Skin epidermis (tissue), 12 donors: ENCODE measurements around the gene INTS11.

ENCODE experiments used
- H3K27ac ChIP-seq, 21 experiments: fragments of 200-600 bp; sonication (generic) in 11 of 21; one replicate each; pipeline ENCODE4 v1.5.0; 2020; ENCODE audit warnings: mild to moderate bottlenecking in 3 of 21, inconsistent platforms in 2 of 21, moderate library complexity in 2 of 21
- H3K4me3 ChIP-seq, 7 experiments: fragments of 200-600 bp; sonication (generic) in 2 of 7; one replicate each; pipeline ENCODE4 v1.5.0; 2020; ENCODE audit warnings: inconsistent platforms in 2 of 7, mild to moderate bottlenecking in 2 of 7, moderate library complexity in 1 of 7

INTS11 gene

DNA sequence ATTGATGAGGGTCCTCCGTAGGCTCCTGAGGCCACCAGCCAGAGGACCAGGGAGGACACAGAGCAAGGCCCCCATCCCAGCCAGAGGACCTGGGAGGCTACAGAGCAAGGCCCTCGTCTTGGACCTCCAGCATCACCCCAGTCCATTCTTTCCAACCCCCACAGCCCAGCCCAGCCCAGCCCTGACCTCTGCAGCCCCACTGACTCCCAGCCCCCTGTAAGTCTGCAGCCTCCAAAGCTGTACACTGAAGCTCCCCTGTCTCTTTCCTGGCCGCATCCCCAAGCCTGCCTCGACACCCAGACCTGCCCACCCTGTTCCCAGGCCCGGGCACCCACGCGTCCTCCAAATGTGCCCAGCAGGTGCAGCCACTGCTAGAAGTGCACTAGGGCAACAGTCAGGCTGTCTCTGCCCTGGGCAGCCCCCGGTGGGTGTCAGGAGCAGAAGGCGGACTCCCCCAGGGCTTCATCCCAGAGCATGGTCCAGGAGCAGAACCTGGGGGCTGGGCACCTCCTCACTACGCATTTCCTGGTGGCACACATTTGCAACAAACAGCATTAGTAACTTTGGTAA, 22.7 kb upstream of the INTS11 start:
- Histone ChIP-seq H3K4me3 (peak overlapping the region in 2 of 7 experiments; percentile 76 to 90), H3K27ac (peak overlapping the region in 12 of 21 experiments; percentile 58 to 88 (median 79))

DNA sequence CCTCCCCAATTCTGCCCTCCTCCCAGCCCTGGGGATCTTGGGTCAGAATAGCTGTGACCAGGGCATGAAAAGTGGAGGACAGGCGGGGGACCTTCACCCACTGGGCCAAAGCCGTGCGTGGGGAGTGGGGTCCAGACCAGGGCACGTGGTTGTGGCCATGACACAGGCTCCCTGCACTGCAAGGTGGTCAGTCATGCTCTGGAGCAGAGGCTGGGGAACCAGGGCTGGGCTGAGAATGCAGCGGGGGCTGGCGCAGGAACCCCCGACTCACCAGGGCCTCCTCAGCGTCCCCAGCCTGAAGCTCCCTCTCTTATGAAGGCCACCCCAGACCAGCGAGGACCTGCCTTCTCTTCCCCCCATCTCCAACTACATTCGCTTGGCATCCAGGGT, 22.0 kb upstream of the INTS11 start:
- H3K4me3 ChIP-seq = no peak overlapping the region
- peak overlapping the region in 8 of 21 experiments; percentile 1 to 75 (median 40) for H3K27ac ChIP-seq

DNA sequence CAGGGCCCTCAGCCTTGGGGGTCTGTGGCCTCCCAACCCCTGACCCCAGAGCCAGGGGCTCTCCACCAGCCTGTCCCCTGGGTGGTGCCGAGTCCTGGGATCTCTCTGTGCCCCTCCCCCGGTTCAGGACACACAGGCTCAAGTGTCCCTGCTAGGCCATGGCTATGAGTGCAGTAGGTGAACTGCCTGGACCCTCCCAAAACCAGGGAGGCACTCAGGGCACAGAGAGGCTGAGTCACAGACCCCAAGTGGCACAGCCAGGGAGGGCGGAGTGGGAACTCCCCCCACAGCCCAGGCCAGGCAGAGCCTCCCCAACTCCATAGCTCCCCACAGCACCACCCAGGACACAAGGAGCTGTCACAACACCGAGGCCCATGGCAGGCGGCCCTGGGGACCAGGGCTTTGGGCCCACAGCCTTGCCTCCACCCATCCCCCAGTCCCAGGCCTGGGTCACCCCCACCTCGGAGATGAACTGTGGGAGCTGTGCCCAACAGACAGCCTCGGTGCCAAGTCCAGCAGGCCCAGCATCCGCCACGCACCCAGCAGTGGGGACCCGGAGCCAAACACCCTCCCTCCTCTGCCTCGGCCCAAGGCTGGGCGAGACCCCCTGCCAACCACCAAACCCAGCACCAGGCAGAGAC, 21.5 kb upstream of the INTS11 start:
- Histone ChIP-seq H3K4me3 (no peak overlapping the region), H3K27ac (peak overlapping the region in 10 of 21 experiments; percentile 6 to 76 (median 48))

DNA sequence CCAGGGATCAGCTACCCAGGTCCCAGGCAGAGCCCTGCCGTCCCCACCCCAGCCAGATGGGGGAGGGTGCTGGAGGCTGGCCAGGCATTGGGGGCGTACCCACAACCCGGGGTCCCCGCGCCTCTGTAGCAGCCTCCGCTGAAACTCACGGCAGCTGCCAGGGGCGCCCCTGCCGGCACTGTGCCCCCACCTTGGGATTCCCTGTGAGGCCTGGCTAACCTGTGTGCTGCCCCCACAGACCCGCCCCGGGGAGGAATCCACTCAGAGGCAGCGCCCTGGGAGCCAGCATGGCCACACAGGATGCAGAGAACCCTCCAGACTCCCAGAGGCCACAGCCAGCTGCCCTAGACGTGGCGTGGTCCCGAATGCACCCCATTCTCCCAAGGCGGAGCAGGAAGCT, 20.9 kb upstream of the INTS11 start:
- Histone ChIP-seq H3K27ac (peak overlapping the region in 16 of 21 experiments; percentile 6 to 76 (median 43)), H3K4me3 (no peak overlapping the region)

DNA sequence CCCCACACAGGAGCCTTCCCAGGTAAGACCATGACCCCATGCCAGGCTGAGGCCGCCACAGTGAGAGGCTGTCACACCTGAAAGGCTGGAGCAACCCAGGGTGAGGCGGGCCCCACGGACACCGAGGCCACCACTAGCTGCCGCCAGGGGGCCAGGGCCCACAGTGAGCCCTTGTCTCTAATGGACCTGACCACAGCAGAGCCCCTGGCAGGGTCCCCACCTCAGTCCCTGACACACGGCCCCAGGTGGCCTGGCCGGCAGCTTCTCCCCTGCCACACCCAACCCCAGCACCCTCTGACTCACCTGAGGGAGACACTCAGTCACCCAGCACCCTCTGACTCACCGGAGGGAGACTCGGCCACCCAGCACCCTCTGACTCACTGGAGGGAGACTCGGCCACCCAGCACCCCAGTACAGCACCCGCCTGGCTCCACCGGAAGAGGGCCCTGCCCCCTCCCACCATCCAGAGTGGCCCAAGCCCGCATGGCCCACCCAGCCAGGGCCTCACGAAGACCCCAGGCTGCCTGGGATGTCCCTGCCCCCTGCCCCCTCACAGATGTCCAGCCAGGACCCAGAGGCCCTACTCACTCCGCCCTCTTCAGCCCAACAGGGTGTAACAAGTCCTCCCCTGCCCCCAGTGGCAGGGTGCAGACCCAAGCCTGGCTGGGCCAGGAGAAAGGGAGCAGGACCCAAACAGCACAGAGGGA, 20.3 kb upstream of the INTS11 start:
- H3K27ac ChIP-seq = peak overlapping the region in 18 of 21 experiments; percentile 13 to 76 (median 53)
- H3K4me3 ChIP-seq = no peak overlapping the region

DNA sequence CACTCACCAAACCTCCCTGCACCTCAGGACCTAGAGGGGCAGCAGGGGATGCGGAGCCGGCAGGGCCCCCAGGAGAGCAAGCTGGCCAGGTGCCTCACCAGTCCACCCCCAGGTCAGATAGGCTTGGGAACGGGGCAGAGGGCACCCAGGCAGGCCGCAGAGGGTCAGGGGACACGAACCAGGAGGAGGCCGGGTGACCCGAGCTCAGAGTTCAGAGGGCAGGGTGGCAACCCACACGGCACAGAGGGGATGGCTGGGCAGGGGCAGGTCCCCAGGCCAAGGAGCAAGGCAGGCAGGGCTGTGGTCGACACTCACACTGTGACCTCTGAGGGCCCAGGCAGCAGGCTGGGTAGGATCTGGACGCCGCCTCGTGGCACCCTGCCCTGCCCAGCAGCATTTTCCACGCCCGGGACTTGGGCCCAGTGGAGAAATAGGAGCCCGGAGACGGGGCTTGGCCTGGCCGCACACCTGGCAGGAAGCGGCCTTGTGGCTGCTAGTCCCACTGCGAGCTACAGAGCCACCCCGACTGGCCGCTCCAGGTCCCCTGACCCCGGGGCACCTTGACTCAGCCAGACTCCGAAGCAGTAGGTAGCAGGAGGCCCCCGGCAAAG, 19.5 kb upstream of the INTS11 start:
- Histone ChIP-seq H3K4me3 (no peak overlapping the region), H3K27ac (peak overlapping the region in 15 of 21 experiments; percentile 12 to 76 (median 58))

DNA sequence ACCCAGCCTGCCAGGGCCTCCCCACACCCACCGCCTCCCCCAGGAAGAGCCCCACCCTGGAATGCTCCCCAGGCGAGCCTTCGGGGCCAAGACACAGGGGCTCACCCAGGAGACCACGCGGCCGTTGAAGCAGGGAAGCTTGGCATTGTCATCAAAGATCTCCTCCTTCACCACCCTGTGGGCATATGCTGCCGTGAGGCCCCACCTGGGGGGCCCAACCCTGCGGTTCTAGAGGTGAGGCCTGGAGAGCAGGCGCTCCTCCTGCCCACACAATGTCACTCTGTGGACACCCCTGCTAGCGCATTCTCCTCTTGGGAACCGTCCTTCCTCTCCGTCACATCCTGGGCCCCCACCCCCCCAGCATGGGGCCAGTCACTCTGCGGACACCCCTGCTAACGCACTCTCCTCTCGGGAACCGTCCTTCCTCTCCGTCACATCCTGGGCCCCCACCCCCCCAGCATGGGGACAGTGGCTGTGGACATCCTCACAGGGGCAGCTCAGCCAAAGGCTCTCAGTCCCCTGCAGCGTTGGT, 18.2 kb upstream of the INTS11 start:
- H3K4me3 ChIP-seq = no peak overlapping the region
- H3K27ac ChIP-seq = no peak overlapping the region

DNA sequence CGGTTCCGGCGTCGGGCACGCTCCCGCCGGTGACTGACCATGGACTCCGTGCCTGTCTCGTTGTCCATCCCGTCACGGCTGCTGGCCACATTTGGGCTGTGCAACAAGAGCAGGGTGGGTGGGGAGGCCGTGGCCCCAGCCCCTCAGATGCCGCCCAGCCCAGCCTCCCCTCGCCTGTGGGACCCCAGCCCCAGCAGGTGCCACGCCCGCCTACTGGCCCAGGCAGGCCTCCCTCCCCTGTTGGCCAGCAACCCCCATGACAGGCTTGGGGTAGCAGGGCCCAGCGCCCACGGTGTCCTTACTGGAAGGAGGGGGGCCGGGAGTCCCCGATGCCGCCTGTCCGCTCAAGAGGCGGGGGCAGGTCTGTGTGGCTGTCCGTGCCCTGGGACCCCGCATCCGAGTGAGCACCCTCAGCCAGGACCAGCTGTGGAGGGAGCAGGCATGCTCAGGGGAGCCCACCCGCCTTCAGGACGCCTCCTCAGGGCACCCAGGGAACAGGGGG, 17.7 kb upstream of the INTS11 start:
- H3K27ac ChIP-seq = no peak overlapping the region

DNA sequence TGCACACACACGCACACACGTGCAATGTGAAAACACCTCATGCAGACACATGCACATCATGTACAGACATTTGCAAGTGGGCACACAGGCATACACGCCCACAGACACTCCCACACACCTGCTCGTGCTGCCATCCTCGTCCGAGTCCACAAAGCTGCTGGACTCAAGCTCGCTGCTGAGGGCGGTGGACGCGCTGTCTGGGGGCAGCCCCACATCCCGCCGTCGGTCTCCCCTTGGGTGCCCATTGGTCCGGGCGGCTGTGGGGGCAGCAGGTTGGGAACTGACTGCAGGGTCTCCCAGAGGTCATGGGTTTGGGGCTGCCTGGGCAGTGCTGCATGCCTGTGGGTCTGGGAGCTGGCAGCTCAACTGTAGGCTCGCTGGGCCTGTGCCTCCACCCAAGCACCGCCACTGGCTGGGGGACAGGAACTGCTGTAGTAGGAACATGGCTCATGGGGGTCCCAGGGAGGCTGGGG, 17.1 kb upstream of the INTS11 start:
- Histone ChIP-seq H3K4me3 (no peak overlapping the region), H3K27ac (no peak overlapping the region)

More for the DNA sequence above, 17.7 kb upstream of the INTS11 start:
- no peak overlapping the region for H3K4me3 ChIP-seq

DNA sequence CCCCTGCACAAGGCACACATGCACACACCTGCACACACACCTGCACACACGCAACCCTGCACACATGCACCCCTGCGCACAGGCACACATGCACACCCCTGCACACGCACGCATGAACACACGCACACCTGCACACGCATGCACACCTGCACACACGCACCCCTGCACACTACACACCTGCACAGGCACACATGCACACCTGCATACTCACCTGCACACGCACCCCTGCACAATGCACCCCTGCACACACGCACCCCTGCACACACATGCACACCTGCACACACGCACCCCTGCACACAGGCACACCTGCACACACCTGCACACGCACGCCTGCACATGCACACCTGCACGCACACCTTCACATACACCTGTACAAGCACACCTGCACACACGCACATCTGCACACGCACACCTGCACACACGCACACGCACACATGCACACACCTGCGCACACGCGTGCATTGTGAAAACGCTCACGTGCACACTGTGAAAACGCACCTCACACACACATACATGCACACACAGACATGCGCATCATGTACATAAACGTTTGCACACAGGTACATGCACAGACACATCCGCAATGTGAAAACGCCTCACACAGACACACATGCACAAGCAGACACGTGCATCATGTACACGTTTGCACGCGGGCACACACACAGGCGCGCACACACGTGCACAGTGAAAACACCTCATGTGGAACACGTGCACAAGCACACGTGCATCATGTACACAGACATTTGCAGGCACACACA, 16.5 kb upstream of the INTS11 start:
- Histone ChIP-seq H3K27ac (no peak overlapping the region), H3K4me3 (no peak overlapping the region)

DNA sequence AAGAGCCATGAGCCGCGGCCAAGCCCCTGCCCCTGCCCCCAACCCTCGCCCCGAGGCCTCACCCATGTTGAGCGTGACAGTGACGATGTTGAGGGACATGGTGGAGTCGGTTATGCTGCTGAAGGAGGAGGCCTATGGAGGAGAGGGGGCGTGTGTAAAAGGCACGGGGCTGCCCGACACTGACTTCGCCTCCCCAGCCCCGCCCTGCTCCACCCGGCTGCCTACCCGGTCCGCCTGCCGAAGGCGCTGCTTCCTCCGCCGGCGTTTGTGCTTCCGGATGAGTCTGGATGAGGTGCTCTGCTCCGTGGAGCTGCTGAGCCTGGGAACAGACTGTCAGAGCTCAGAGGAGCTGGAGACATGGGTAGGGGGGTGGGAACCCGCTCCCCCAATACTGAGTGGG, 15.7 kb upstream of the INTS11 start:
- no peak overlapping the region for H3K4me3 ChIP-seq
- no peak overlapping the region for H3K27ac ChIP-seq

DNA sequence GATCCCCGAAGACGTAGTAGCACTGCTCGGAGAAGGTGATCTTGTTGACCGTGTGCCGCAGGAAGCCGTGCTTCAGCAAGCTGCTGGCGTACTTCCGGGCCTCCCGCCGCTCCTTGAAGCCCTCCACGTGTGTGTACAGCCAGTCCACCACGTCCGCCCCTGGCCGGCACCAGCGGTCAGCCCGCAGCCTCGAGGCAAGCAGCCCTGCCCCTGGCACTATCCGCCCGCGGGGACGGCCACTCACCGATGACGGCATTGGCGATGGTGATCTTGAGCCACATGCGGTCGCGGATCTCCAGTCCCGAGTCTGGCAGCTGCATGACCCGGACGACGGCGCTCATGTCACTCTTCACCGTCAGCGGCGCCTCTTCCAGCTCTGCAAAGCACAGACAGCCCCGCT, 13.8 kb upstream of the INTS11 start:
- no peak overlapping the region for H3K4me3 ChIP-seq
- H3K27ac ChIP-seq = no peak overlapping the region

DNA sequence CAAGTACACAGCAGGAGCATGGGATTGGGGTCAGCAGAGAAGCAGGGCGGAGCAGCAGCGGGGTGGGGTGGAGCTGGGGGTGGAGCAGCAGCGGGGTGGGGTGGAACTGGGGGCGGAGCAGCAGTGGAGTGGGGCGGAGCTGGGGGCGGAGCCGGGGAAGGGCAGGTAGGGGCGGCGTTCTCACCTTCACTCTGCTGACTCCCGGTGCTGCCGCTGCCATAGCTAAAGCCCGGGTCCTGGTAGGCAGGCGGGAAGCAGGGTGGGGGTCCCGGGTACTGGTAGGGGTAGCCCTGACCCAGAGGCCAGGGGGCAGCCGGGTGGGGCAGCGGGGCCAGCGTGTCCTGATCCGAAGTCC, 13.3 kb upstream of the INTS11 start:
- Histone ChIP-seq H3K4me3 (no peak overlapping the region), H3K27ac (no peak overlapping the region)

DNA sequence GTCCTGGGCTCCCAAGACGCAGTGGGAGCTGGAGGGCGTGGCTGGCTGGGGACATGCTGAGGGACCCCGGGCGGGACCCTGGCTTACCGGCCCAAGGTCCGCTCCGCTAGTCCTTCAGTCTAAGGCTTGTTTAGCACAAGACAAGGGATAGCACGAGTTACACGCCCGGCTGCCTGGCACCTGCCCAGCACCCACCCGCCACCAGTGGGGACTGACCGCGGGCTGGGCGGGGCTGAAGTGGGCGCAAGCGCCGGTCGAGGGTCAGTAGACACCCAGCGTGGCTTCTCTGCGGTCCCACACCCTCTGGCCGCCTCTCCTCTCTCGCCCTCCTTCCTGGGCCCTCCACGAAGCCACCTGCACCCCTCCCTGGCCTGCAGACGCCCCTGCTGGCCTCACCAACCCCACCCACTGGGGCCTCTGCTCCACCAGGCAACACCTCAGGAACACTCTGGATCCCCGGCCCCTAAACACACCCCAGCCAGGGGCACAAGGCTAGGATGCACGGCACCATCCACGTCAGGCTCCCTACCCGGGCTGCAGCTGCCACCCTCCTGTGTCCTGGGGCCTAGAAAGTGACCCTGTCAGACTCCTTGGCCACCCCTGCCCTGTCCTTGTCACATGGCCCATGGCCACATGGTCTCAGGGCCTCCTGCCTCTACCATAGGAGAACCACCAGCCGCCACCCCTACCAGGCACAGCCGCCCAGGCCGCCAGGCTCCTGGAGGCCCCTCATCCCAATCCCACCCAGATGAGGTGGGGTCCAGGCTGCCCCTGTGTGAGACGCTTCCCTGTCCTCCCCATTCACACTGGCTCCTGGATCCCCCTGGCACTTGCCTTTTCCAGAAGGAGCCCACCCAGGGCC, 12.7 kb upstream of the INTS11 start:
- Histone ChIP-seq H3K27ac (no peak overlapping the region), H3K4me3 (no peak overlapping the region)

DNA sequence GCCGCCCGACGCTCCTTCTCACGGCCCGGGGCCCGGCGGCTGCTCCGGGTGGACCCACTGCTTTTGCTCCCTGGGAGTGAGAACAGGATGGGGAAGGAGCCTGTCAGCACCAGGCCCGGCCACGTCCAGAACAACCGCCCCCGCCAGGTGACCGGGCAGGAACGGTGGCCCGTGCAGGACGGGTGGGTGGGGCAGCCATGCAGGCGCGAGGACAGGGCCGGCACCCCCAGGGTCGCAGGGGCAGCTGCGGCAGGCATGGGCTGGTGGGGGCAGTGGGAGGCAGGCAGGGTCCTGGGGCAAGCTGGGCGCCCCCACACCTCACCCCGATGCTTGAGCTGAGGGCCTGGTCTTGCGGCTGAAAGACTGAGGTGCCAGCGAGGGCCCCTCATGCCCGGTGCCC, 12.0 kb upstream of the INTS11 start:
- H3K27ac ChIP-seq = no peak overlapping the region
- no peak overlapping the region for H3K4me3 ChIP-seq

DNA sequence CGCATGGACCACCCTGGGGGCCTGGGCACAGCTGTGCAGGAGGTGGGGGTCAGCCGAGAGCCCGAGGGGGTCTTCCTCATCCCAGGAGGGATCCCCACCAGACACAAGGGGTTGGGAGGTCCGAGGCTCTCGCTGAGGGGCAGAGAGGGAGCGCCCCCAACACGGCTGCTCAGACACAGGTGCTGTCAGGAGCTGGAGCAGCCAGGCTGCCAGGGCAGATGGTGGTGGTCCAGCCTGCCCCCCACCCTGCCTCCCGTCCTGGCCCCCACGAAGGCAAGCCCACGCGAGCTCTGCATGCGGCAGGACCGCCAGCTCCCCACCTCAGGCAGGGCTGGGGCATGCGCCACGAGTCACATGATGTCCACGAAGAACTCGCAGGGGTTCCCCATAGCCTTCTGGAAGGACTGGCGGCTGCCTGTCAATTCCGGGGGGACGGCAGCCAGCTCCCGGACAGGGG, 11.4 kb upstream of the INTS11 start:
- Histone ChIP-seq H3K27ac (no peak overlapping the region), H3K4me3 (no peak overlapping the region)

DNA sequence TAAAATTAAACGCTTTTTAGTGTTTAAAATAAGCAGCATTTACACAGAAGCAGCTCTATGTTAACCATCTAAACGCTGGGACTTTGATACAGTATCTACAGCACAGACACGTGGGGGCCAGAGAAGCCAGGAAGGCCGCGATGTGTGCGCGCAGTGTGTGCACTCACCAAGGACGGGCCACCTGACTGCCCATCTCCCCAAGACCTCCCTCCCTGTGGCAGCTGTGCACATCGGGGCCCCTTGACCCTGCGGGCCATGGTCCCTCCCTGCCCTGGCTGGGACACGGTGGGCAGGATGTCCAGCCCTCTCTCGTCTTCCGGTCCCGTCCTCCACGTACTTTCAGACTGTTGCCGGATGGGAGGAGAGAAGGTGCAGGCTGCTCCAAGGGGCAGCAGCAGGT, 10.8 kb upstream of the INTS11 start:
- Histone ChIP-seq H3K27ac (no peak overlapping the region), H3K4me3 (no peak overlapping the region)

DNA sequence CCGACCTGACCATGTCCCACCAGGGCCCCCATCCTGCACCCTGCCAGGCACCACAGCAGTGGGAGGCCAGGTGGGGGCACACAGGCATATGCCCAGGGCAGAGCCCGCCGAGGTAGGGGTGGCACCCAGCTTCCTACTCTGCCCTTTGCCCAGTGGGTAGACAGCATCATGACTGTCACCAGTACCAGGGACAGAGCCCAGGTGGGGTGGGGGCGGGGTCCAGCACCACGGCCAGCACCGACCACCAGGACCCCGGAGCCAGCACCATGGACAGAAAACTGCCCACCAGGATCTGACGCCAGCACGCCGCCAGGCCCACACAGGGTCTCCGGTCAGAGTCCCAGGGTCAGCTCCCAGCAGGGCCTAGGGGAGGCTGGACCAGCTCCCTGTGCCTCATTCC, 10.4 kb upstream of the INTS11 start:
- Histone ChIP-seq H3K4me3 (no peak overlapping the region), H3K27ac (no peak overlapping the region)
